HL-60 (cell line): ENCODE measurements around the gene DESI1.

Source experiments
- POLR2AphosphoS5 ChIP-seq: IDR thresholded peaks from 2 replicates; pipeline ENCODE4 v1.6.1; 2012; ENCODE audit warnings: low read depth
- TF ChIP-seq, protein P1 (sequence below): IDR thresholded peaks from one replicate; pipeline ENCODE4 v1.5.1; 2011; ENCODE audit warnings: low read length, control low read depth, inconsistent platforms; ENCODE audit not compliant: insufficient read depth
- TF ChIP-seq, protein P2 (sequence below): IDR thresholded peaks from 2 replicates; pipeline ENCODE4 v1.6.1; 2012; ENCODE audit warnings: low read depth; ENCODE audit not compliant: insufficient replicate concordance

DNA sequence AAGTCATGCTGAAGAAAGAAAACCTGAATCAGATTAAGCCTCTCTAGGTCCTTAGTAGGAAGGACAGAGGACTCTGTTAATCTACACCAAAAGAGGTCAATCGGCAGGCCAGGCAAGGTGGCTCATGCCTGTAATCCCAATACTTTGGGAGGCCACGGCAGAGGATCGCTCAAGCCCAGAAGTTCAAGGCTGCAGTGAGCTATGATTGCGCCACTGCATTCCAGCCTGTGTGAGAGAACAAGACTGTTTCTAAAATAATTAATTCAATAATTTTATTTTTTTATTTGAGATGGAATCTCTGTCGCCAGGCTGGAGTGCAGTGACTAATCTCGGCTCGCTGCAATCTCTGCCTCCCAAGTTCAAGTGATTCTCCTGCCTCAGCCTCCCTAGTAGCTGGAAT, 4.7 kb upstream of the DESI1 start:
- TF ChIP-seq, protein P1, sequence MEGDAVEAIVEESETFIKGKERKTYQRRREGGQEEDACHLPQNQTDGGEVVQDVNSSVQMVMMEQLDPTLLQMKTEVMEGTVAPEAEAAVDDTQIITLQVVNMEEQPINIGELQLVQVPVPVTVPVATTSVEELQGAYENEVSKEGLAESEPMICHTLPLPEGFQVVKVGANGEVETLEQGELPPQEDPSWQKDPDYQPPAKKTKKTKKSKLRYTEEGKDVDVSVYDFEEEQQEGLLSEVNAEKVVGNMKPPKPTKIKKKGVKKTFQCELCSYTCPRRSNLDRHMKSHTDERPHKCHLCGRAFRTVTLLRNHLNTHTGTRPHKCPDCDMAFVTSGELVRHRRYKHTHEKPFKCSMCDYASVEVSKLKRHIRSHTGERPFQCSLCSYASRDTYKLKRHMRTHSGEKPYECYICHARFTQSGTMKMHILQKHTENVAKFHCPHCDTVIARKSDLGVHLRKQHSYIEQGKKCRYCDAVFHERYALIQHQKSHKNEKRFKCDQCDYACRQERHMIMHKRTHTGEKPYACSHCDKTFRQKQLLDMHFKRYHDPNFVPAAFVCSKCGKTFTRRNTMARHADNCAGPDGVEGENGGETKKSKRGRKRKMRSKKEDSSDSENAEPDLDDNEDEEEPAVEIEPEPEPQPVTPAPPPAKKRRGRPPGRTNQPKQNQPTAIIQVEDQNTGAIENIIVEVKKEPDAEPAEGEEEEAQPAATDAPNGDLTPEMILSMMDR, result no peak
- TF ChIP-seq, protein P2, sequence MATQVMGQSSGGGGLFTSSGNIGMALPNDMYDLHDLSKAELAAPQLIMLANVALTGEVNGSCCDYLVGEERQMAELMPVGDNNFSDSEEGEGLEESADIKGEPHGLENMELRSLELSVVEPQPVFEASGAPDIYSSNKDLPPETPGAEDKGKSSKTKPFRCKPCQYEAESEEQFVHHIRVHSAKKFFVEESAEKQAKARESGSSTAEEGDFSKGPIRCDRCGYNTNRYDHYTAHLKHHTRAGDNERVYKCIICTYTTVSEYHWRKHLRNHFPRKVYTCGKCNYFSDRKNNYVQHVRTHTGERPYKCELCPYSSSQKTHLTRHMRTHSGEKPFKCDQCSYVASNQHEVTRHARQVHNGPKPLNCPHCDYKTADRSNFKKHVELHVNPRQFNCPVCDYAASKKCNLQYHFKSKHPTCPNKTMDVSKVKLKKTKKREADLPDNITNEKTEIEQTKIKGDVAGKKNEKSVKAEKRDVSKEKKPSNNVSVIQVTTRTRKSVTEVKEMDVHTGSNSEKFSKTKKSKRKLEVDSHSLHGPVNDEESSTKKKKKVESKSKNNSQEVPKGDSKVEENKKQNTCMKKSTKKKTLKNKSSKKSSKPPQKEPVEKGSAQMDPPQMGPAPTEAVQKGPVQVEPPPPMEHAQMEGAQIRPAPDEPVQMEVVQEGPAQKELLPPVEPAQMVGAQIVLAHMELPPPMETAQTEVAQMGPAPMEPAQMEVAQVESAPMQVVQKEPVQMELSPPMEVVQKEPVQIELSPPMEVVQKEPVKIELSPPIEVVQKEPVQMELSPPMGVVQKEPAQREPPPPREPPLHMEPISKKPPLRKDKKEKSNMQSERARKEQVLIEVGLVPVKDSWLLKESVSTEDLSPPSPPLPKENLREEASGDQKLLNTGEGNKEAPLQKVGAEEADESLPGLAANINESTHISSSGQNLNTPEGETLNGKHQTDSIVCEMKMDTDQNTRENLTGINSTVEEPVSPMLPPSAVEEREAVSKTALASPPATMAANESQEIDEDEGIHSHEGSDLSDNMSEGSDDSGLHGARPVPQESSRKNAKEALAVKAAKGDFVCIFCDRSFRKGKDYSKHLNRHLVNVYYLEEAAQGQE, result no peak
- TF ChIP-seq POLR2AphosphoS5, result no peak
